DND-41 (cell line): ENCODE data around the gene C16orf74.

Experiments used
- ATAC-seq: fragments of 200-7000 bp; cut with Tn5 transposase; 3 replicates; pipeline ENCODE4 v1.9.1; 2021; ENCODE audit warnings: low read depth; ENCODE audit not compliant: insufficient read depth
- DNase-seq: peaks from one replicate; pipeline ENCODE4 v3.0.0-alpha.2; 2020
- H2AFZ ChIP-seq: 2 replicates; pipeline ENCODE4 v1.6.0; 2012; ENCODE audit warnings: low read depth, low read length
- H3K27ac ChIP-seq: 2 replicates; pipeline ENCODE4 v1.5.1; 2012; ENCODE audit warnings: low read length, inconsistent platforms
- H3K27me3 ChIP-seq: fragments of 200-600 bp; sonication (generic); 2 replicates; pipeline ENCODE4 v1.6.0; 2012; ENCODE audit warnings: low read length, mild to moderate bottlenecking, inconsistent platforms; ENCODE audit not compliant: insufficient read depth, poor library complexity
- H3K36me3 ChIP-seq: 2 replicates; pipeline ENCODE4 v1.5.1; 2012; ENCODE audit warnings: low read length, inconsistent platforms; ENCODE audit not compliant: insufficient read depth
- H3K4me1 ChIP-seq: 2 replicates; pipeline ENCODE4 v1.5.1; 2012; ENCODE audit warnings: mild to moderate bottlenecking, low read length; ENCODE audit not compliant: insufficient read depth
- H3K4me2 ChIP-seq: 2 replicates; pipeline ENCODE4 v1.6.0; 2012; ENCODE audit warnings: mild to moderate bottlenecking, moderate library complexity, low read length, inconsistent platforms; ENCODE audit not compliant: insufficient read depth
- H3K4me3 ChIP-seq, 2 experiments: fragments of 200-600 bp in 1 of 2; shearing (Covaris generic) in 1 of 2; 2 replicates each; pipeline ENCODE4 v1.5.1; 2012 to 2016; ENCODE audit warnings: inconsistent platforms in 2 of 2, low read length in 2 of 2, mild to moderate bottlenecking in 2 of 2, low read depth in 1 of 2, moderate library complexity in 1 of 2
- H3K79me2 ChIP-seq: 2 replicates; pipeline ENCODE4 v1.6.0; 2012; ENCODE audit warnings: low read length, inconsistent platforms; ENCODE audit not compliant: insufficient read depth
- H3K9ac ChIP-seq: 2 replicates; pipeline ENCODE4 v1.6.0; 2012; ENCODE audit warnings: low read depth, mild to moderate bottlenecking, inconsistent platforms, low read length, moderate library complexity
- H3K9me3 ChIP-seq: 2 replicates; pipeline ENCODE4 v1.5.1; 2012; ENCODE audit warnings: low read length, moderate library complexity, mild to moderate bottlenecking, inconsistent platforms; ENCODE audit not compliant: insufficient read depth, severe bottlenecking
- H4K20me1 ChIP-seq: 2 replicates; pipeline ENCODE4 v1.6.0; 2012; ENCODE audit warnings: low read length; ENCODE audit not compliant: insufficient read depth
- EZH2 ChIP-seq: IDR thresholded peaks from 3 replicates; pipeline ENCODE4 v1.6.1; 2012; ENCODE audit warnings: borderline replicate concordance, low read depth, mild to moderate bottlenecking, moderate library complexity, low read length, inconsistent platforms; ENCODE audit not compliant: severe bottlenecking
- TF ChIP-seq, protein P1 (sequence below): IDR thresholded peaks from 2 replicates; pipeline ENCODE4 v1.5.1; 2012; ENCODE audit warnings: borderline replicate concordance, low read length, moderate library complexity, mild to moderate bottlenecking; ENCODE audit not compliant: poor library complexity, severe bottlenecking; ENCODE audit errors: extremely low read depth

The C16orf74 gene

DNA sequence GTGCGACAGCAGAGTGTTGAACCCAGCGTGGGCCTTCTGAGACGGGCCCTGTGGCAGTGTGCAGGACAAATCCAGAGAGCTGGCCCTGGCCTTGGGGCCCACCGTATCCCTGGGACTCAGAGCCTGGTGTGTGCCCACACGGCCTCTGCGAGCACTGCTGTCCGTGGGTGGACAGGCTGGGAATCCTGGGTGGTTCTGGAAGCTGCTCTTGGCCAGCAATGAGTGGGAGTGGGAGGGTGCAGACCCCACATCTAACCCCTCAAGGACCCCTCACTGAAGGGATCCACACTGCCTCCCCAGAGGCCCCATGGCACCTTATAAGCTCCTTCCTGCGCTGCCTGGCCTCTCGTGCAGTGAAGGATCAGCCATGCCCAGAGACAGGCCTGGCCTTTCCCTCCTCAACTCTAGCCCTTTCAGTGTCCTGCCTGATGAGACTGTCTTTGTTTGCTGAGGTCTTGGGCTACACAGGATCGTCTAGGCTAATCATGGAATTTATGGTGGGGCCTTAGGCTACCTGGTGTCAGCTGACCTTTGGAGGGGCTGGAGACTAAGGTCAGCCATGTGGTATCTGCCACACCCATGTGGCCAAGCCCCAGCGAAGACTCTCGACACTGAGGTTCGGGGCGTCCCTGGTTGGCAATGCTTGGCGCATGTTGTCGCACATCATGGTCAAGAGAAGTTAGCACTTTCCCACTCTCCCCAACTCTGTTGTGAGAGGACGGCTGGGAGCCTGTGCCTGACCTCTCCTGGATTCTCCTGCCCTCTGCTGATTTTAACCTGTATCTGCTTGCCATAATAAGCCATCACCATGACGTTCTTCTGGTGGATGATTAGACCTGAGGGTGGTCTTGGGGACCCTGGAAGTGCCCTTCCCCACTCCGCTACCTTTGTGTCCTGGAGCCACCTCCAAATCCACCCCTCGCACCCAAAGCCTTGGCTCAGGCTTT is 45.7 kb downstream of the C16orf74 start:
- Histone ChIP-seq H3K27ac (no peak overlapping the region), H3K4me2 (no peak overlapping the region), H4K20me1 (peaks cover 8% of the 10 kb centered on the region; the same call in 1 of the 2 replicates), H3K4me1 (no peaks in the 10 kb centered on the region), H3K27me3 (peaks cover 9% of the 10 kb centered on the region), H2AFZ (no peak overlapping the region), H3K36me3 (no peaks in the 10 kb centered on the region), H3K9me3 (no peaks in the 10 kb centered on the region), H3K4me3 (no peak overlapping the region), H3K79me2 (no peaks in the 10 kb centered on the region), H3K9ac (no peak overlapping the region)
- TF ChIP-seq, protein P1, sequence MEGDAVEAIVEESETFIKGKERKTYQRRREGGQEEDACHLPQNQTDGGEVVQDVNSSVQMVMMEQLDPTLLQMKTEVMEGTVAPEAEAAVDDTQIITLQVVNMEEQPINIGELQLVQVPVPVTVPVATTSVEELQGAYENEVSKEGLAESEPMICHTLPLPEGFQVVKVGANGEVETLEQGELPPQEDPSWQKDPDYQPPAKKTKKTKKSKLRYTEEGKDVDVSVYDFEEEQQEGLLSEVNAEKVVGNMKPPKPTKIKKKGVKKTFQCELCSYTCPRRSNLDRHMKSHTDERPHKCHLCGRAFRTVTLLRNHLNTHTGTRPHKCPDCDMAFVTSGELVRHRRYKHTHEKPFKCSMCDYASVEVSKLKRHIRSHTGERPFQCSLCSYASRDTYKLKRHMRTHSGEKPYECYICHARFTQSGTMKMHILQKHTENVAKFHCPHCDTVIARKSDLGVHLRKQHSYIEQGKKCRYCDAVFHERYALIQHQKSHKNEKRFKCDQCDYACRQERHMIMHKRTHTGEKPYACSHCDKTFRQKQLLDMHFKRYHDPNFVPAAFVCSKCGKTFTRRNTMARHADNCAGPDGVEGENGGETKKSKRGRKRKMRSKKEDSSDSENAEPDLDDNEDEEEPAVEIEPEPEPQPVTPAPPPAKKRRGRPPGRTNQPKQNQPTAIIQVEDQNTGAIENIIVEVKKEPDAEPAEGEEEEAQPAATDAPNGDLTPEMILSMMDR: peak; percentile 6
- no peak for TF ChIP-seq EZH2
- ATAC-seq: no peak
- DNase-seq: no peak

DNA sequence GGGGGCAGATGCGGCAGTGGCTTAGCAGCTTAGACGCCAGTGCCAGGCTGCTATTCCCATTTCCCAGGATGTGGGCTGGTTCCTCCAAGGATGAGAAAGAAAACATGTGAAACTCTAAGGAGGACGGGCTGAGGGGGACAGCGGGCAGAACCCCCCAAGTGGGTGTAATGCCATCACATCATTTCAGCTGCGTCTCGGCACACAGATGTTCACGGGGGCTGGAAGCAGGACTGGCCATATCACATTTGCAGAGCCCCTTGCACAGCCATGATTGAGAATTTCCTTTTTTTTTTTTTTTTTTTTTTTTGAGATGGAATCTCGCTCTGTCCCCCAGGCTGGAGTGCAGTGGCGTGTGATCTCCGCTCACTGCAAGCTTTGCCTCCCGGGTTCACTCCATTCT is 46.9 kb downstream of the C16orf74 start:
- DNase-seq (no peak), ATAC-seq (no peak)
- H3K9ac ChIP-seq: no peak overlapping the region
- no peaks in the 10 kb centered on the region for H3K4me1 ChIP-seq
- no peaks in the 10 kb centered on the region for H3K79me2 ChIP-seq
- H2AFZ ChIP-seq: no peak overlapping the region
- H3K4me2 ChIP-seq: no peak overlapping the region
- TF ChIP-seq, protein P1: no peak
- TF ChIP-seq EZH2: no peak
- no peaks in the 10 kb centered on the region for H3K9me3 ChIP-seq
- H3K27me3 ChIP-seq: peaks cover 9% of the 10 kb centered on the region
- no peaks in the 10 kb centered on the region for H3K36me3 ChIP-seq
- H3K27ac ChIP-seq: no peak overlapping the region
- peaks cover 8% of the 10 kb centered on the region; the same call in 1 of the 2 replicates for H4K20me1 ChIP-seq
- H3K4me3 ChIP-seq: no peak overlapping the region

DNA sequence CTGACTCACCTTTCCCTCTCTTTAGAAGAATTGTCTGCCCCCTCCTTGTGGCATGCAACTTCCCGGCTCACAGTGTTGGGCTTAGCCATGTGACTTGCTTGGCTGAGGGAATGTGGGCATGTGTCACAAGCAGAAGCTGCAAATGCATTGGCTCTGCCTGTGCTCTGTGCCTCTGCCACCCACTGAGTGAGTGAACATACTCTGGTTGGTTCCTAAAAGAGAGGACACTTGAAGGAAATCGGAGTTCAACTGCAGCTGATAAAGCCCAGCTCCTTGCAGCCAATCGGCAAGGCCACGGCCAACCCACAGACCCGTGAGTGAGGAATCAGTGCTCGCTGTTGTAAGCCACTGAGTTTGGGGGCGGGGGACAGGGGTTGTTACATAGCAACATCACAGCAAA is 51.3 kb downstream of the C16orf74 start:
- ATAC-seq (no peak), DNase-seq (no peak)
- no peaks in the 10 kb centered on the region for H3K36me3 ChIP-seq
- no peaks in the 10 kb centered on the region for H3K4me1 ChIP-seq
- H3K27me3 ChIP-seq: peaks cover 24% of the 10 kb centered on the region
- H3K4me2 ChIP-seq: no peak overlapping the region
- peaks cover 5% of the 10 kb centered on the region; the same call in 1 of the 2 replicates for H4K20me1 ChIP-seq
- H3K4me3 ChIP-seq: no peak overlapping the region
- no peak for TF ChIP-seq EZH2
- TF ChIP-seq, protein P1: no peak
- no peak overlapping the region for H3K27ac ChIP-seq
- H3K9me3 ChIP-seq: no peaks in the 10 kb centered on the region
- H3K79me2 ChIP-seq: no peaks in the 10 kb centered on the region
- no peak overlapping the region for H3K9ac ChIP-seq
- H2AFZ ChIP-seq: no peak overlapping the region
